MM.1S (cell line): Measurements from ENCODE around the gene CTCF.

Source experiments
- EZH2 ChIP-seq: fragments of 300-600 bp; sonication (generic); optimal IDR thresholded peaks from 2 replicates; pipeline ENCODE3; 2017; ENCODE audit warnings: low read depth, mild to moderate bottlenecking, antibody characterized with exemption, low read length, mixed read lengths
- EZH2phosphoT487 ChIP-seq: fragments of 300-600 bp; sonication (generic); IDR thresholded peaks from 2 replicates; pipeline ENCODE4 v1.6.1; 2018; ENCODE audit warnings: antibody characterized with exemption, low read length
- TF ChIP-seq, protein P1 (sequence below): fragments of 300-600 bp; sonication (generic); IDR thresholded peaks from 2 replicates; pipeline ENCODE4 v1.5.1; 2016; ENCODE audit warnings: antibody characterized with exemption, low read length, mixed read lengths

- TF ChIP-seq, protein P1, sequence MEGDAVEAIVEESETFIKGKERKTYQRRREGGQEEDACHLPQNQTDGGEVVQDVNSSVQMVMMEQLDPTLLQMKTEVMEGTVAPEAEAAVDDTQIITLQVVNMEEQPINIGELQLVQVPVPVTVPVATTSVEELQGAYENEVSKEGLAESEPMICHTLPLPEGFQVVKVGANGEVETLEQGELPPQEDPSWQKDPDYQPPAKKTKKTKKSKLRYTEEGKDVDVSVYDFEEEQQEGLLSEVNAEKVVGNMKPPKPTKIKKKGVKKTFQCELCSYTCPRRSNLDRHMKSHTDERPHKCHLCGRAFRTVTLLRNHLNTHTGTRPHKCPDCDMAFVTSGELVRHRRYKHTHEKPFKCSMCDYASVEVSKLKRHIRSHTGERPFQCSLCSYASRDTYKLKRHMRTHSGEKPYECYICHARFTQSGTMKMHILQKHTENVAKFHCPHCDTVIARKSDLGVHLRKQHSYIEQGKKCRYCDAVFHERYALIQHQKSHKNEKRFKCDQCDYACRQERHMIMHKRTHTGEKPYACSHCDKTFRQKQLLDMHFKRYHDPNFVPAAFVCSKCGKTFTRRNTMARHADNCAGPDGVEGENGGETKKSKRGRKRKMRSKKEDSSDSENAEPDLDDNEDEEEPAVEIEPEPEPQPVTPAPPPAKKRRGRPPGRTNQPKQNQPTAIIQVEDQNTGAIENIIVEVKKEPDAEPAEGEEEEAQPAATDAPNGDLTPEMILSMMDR = no peak
- TF ChIP-seq EZH2 (no peak), EZH2phosphoT487 (no peak)
Observed at GRCh38 chr16:67645397-67646121, 83.2 kb downstream of the CTCF start.
